GM19025 (cell line): ENCODE data around the gene FOXK2.

Source experiments
- ATAC-seq: cut with Tn5 transposase; IDR thresholded peaks from one replicate; pipeline ENCODE4 v1.9.1; 2021; ENCODE audit warnings: mild to moderate bottlenecking, low read depth, moderate library complexity; ENCODE audit not compliant: unreplicated experiment

FOXK2 gene

GRCh38 chr17:82601447-82602000 is 82.0 kb downstream of the FOXK2 start:
- no peak for ATAC-seq

DNA sequence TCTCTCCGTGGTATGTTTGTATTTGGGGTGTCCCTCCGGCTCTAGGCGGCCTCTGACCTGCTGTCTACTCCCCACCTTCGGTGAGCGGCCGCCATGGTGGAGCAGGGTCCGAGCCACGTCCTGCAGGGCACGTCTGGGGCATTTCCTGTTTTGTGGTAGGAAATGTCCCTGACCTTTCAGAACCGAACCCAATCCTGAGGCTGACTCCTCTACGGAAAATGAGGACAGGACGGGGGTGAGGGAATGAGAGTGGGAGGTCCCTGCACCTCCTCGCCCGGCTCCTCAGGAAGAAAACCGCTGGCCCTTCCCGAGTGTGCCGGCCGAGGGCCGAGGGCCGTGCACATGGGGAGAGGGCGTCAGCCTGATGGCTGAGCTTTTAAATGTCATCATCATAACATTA is 83.0 kb downstream of the FOXK2 start:
- ATAC-seq, result no peak

- no peak for ATAC-seq
Observed at GRCh38 chr17:82602986-82603710, 83.6 kb downstream of the FOXK2 start.

GRCh38 chr17:82603981-82604448 is 84.5 kb downstream of the FOXK2 start:
- ATAC-seq, result no peak

- ATAC-seq, result no peak
Observed at GRCh38 chr17:82604532-82604931, 85.0 kb downstream of the FOXK2 start.

DNA sequence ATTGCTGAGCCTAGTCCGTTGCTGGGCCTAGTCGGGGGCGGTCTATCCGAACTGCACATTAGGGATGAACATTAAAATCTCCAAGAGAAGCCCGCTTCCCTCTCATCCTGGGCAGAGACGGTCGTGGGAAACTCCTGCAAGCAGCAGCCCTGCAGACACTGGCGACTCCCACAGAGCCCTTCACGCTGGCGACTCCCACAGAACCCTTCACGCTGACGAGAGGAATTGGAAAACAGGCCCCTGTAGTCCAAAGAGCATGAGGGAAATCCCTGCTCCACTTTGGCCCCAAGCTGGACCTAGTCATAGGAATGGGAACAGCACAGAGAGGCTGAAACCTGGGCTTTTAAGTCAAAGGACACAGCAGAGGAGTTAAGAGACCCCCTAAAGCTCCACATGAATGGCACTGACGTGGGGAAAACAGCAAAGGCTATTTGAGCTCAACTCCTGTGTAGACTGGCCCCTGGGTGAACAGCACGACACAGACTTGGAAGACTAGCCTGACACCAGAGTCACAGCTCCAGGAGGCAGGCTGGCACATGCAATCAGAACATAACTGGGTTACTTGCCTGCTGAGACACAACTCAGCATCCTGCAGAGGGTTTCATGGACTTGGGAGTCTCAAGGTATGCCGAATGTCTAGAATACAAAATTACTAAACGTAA is 86.5 kb downstream of the FOXK2 start:
- no peak for ATAC-seq

DNA sequence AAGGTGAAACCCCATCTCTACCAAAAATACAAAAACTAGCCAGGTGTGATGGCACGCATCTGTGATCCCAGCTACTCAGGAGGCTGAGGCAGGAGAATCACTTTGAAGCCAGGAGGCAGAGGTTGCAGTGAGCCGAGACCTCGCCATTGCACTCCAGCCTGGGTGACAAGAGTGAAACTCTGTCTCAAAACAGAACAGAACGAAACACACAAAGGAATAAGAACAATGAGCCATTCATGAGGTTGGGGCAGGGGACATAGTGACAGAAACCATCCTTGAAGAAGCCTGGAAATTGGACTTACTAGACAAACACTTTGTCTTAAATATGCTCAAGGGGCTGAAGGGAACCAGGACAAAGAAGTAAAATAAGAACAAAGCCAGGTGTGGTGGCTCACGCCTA is 89.3 kb downstream of the FOXK2 start:
- no peak for ATAC-seq

DNA sequence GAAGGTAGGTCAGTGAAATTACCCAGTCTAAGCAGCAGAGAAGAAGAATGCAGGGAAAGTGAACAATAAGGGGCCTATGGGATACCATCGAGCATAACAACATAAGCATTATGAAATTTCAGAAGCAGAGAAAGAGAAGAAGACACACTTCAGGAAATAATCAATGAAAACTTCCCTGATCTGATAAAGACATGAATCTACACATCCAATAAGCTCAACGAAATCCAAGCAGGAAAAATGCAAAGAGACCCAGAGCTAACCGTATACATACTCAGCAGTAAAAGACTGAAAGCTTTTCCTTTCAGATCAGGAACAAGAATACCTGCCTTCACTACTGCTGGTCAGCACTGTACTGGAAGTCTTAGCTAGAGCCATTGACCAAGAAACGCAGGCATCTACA is 90.1 kb downstream of the FOXK2 start:
- no peak for ATAC-seq

DNA sequence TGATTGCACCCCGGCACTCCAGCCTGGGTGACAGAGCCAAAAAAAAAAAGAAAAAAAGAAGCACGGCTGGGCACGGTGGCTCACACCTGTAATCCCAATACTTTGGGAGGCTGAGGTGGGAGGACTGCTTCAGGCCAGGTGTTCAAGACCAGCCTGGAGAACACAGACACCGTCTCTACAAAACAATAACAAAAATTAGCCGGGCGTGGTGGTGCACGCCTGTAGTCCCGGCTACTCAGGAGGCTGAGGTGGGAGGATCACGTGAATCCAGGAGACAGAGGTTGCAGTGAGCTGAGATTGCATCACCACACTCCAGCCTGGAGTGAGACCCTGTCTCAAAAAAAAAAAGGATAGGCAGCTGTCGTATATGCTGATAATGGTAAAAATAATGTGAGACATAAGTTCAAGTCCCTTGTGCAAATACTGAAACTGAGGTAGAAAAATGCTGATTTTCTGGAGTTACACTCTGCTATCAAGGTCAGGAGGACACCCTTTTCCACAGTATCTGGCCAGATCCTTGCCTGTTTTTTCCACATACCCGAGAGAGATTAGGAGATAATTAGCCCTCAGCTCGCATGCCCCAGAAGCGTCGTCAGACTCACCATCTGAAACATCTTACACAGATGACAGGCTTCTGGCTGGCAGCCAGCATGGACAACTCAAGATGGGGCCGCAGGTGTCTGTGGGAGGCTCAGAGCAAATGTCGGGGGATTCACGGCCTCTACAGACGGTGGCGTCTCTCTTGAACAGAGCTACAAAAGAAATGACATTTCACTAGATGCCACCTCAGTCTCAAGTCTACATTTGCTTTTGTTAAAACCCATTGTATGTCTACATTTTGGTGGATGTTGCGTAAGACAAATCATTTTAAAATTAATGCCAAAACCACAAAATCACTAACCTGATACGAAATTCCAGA is 91.9 kb downstream of the FOXK2 start:
- ATAC-seq, result no peak

DNA sequence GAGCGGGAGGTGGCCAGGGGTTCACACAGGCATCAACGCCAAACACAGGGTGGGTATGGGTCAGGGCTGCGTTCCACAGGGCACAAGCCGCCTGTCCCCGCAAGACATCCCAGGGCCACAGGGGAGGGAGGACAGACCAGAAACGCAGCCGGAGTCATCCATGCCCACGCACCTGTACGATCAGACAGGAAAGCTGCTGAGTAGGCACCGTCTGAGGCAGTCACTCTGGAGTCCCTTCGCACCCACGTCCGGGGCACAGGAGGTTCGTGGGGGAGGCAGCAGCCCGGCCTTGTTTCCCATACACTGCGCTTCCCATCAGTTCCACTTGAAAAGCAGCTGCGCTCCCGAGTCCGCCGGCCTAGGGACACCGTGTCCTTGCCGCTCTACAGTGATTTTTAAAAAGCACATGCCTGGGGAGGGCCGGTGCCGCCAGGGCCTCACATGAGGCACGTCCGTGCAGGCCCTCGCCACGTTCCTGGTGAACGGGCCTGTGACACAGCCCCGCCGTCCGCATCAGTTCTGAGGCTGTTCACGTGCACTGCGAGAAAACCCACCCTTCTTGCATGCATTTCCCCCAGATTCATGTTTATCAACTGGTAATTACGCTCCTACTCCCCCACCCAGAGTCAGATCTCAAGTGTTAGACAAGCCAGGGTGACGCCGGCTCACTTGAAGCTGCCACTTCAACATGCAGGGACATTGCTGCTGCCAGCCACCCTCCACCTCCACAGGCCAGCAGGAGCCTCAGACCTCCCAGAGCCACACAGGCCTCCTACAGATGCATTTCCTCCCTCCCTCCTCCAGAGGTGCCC is 94.0 kb downstream of the FOXK2 start:
- no peak for ATAC-seq

DNA sequence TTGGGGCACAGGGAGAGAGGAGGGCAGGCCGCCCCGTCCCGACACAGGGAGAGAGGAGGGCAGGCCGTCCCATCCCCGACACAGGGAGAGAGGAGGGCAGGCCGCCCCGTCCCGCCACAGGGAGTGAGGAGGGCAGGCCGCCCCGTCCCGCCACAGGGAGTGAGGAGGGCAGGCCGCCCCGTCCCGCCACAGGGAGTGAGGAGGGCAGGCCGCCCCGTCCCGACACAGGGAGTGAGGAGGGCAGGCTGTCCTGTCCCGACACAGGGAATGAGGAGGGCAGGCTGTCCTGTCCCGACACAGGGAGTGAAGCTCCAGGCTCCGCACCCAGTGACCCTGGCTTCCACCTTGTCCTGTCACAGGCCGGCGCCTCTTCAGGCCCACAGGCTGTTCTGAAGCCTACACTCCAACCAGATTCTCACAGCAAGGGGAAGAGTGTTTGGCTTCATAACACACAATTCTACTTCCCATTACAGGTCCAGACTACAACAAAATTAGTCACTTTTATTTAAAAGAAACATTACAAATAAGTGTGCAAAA is 94.6 kb downstream of the FOXK2 start:
- no peak for ATAC-seq

- no peak for ATAC-seq
Observed at GRCh38 chr17:82615084-82616020, 95.8 kb downstream of the FOXK2 start.

- ATAC-seq, result no peak
Observed at GRCh38 chr17:82616021-82616711, 96.6 kb downstream of the FOXK2 start.

DNA sequence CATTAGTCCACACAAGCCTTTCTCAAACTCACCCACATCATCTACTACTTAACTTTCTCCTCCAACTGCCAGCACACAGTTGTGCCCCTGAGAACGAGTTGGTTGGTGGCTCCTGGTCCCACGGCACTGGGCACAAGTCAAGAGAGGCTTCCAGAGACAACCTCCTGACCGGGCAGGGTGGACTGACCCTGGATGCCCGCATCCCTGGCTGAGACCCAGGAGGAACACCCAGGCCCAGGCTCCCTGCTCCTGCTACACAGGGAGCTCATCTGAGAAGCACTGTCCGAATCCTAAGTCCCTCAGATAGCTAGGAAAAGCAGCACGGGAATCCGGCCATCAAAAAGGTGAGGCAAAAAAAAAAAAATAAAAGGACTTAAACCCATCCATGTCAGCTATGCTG is 99.7 kb downstream of the FOXK2 start:
- no peak for ATAC-seq

- ATAC-seq, result no peak
Observed at GRCh38 chr17:82619641-82620040, 100.1 kb downstream of the FOXK2 start.

DNA sequence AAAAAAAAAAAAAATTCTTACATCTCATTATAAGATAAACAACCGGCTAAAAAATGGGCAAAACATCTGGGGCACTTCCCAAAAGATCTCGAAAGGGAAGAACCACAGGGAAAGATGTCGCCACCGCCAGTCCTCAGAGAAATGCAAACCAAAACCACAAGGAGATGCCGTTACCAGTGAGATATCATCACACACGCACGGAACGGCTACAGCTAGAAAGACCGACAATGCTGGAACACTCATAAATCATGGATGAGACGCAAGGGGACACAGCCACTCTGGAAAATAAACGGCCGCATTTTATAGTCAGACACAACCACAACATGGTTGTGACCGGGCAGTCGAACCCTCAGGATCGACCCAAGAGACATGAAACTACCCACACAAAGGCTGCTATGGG is 104.2 kb downstream of the FOXK2 start:
- no peak for ATAC-seq

- no peak for ATAC-seq
Observed at GRCh38 chr17:82627405-82627804, 107.9 kb downstream of the FOXK2 start.

DNA sequence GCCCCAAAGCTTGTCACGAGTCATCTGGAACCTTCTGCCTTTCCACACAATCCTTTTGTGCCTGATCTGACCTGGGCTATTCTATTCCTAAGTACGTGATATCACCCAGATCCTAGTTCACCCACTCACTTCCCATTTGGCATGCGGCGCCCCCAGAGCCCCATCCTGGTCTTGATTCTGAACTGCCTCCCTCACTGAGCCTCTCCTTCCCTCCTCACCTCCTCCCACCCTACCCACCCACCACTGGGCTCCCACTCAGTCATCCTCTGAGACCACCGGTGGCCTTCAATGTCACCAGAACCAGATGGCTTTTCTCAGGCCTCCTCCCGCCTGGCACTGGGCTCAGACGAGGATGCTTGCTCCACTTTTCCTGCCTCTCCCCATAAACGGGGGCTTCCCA is 110.2 kb downstream of the FOXK2 start:
- ATAC-seq, result no peak
